HepG2 (cell line): ENCODE measurements around the gene BEND3. TPM values are rescaled to one million over a fixed set of nuclear protein-coding genes. Genes with fewer than 3 reads are reported as not detected.

Experiments
- CAMTA2 ChIP-seq: sonication (generic); formaldehyde crosslinking; IDR thresholded peaks from 2 replicates; pipeline ENCODE4 v1.4.0; 2020; ENCODE audit warnings: mild to moderate bottlenecking, missing genetic modification reagents, borderline replicate concordance
- CREB1 ChIP-seq, 2 experiments: fragments of 450-650 bp in 1 of 2; IDR thresholded peaks; 2 replicates each; pipeline ENCODE4 v1.6.1; 2016 to 2017; ENCODE audit warnings: control low read depth in 1 of 2, mild to moderate bottlenecking in 1 of 2, missing compliant biosample characterization in 1 of 2, missing genetic modification characterization in 1 of 2
- DNMT1 ChIP-seq: sonication (generic); formaldehyde crosslinking; IDR thresholded peaks from 2 replicates; pipeline ENCODE4 v1.5.1; 2020; ENCODE audit warnings: mild to moderate bottlenecking, missing genetic modification reagents
- DZIP1 ChIP-seq: sonication (generic); formaldehyde crosslinking; IDR thresholded peaks from 2 replicates; pipeline ENCODE4 v1.5.0; 2020; ENCODE audit warnings: mild to moderate bottlenecking, missing genetic modification reagents
- HES4 ChIP-seq: sonication (generic); formaldehyde crosslinking; IDR thresholded peaks from 2 replicates; pipeline ENCODE4 v1.9.0; 2021; ENCODE audit warnings: mild to moderate bottlenecking, missing genetic modification reagents, borderline replicate concordance
- HMG20B ChIP-seq: conservative IDR thresholded peaks from 2 replicates; pipeline ENCODE4 v1.6.1; 2016; ENCODE audit warnings: missing genetic modification reagents, missing compliant biosample characterization
- MBNL3 ChIP-seq: fragments of 250-450 bp; sonication (Bioruptor Pico); conservative IDR thresholded peaks from 2 replicates; pipeline ENCODE4 v1.8.0; 2022; ENCODE audit warnings: mild to moderate bottlenecking, inconsistent platforms
- MTF2 ChIP-seq: sonication (generic); formaldehyde crosslinking; IDR thresholded peaks from 2 replicates; pipeline ENCODE4 v1.5.0; 2020; ENCODE audit warnings: missing genetic modification reagents, borderline replicate concordance
- PHF8 ChIP-seq: sonication (generic); formaldehyde crosslinking; IDR thresholded peaks from 2 replicates; pipeline ENCODE4 v1.5.0; 2020; ENCODE audit warnings: missing genetic modification reagents
- RFX5 ChIP-seq: IDR thresholded peaks from 2 replicates; pipeline ENCODE4 v1.6.1; 2011; ENCODE audit warnings: low read depth, low read length, improper control_type of control experiment
- SAFB2 ChIP-seq: sonication (generic); formaldehyde crosslinking; IDR thresholded peaks from 2 replicates; pipeline ENCODE4 v1.5.1; 2020; ENCODE audit warnings: missing genetic modification reagents, low read depth, mild to moderate bottlenecking, borderline replicate concordance
- WIZ ChIP-seq: sonication (generic); formaldehyde crosslinking; IDR thresholded peaks from 2 replicates; pipeline ENCODE4 v1.5.1; 2020; ENCODE audit warnings: mild to moderate bottlenecking, missing genetic modification reagents
- XRCC5 ChIP-seq: fragments of 200-400 bp; formaldehyde crosslinking; optimal IDR thresholded peaks from 2 replicates; pipeline ENCODE3; 2017; ENCODE audit warnings: mild to moderate bottlenecking, low read length
- ZNF12 ChIP-seq: sonication (generic); formaldehyde crosslinking; IDR thresholded peaks from 2 replicates; pipeline ENCODE4 v1.5.0; 2020; ENCODE audit warnings: missing genetic modification reagents
- ZNF180 ChIP-seq: sonication (generic); formaldehyde crosslinking; IDR thresholded peaks from 2 replicates; pipeline ENCODE4 v1.4.0; 2020; ENCODE audit warnings: low read depth, missing genetic modification reagents, borderline replicate concordance
- ZNF224 ChIP-seq: sonication (generic); formaldehyde crosslinking; IDR thresholded peaks from 2 replicates; pipeline ENCODE4 v1.5.0; 2020; ENCODE audit warnings: mild to moderate bottlenecking, missing genetic modification reagents
- ZNF326 ChIP-seq: sonication (generic); formaldehyde crosslinking; IDR thresholded peaks from 2 replicates; pipeline ENCODE4 v1.4.0; 2020; ENCODE audit warnings: missing genetic modification reagents, borderline replicate concordance
- ZNF598 ChIP-seq: sonication (generic); formaldehyde crosslinking; IDR thresholded peaks from 2 replicates; pipeline ENCODE4 v1.5.1; 2020; ENCODE audit warnings: mild to moderate bottlenecking, missing genetic modification reagents, borderline replicate concordance
- ZNF615 ChIP-seq: sonication (generic); formaldehyde crosslinking; IDR thresholded peaks from 2 replicates; pipeline ENCODE4 v1.5.0; 2020; ENCODE audit warnings: mild to moderate bottlenecking, missing genetic modification reagents, borderline replicate concordance
- ZNF724P ChIP-seq: sonication (generic); formaldehyde crosslinking; IDR thresholded peaks from 2 replicates; pipeline ENCODE4 v1.8.0; 2022; ENCODE audit warnings: missing genetic modification reagents, borderline replicate concordance
- ZSCAN21 ChIP-seq: sonication (generic); formaldehyde crosslinking; IDR thresholded peaks from 2 replicates; pipeline ENCODE4 v1.8.0; 2022; ENCODE audit warnings: mild to moderate bottlenecking, missing genetic modification reagents, moderate library complexity, borderline replicate concordance
- polyA plus RNA-seq, 8 experiments: library from polyadenylated mRNA; depleted of rRNA in 3 of 8; stranded (reverse) in 7 of 8; unstranded in 1 of 8; fragments of >200 nt; fragmentation: Illumina TruSeq in 4 of 8; extraction: Trizol in 4 of 8; gene quantifications; 2 replicates each; pipeline versions ENCODE4 v1.2.1 to v1.2.3, GENCODE V29; 2011 to 2016; ENCODE audit warnings: low read depth in 4 of 8, missing spikeins in 1 of 8, mixed read lengths in 1 of 8; ENCODE audit not compliant: insufficient read depth in 1 of 8
- total RNA-seq, 5 experiments: library from RNA; depleted of rRNA; stranded (reverse); fragments of >200 nt; fragmentation: Illumina TruSeq; extraction: Trizol; gene quantifications; 2 replicates each; pipeline ENCODE4 v1.2.3, GENCODE V29; 2016; ENCODE audit warnings: low read depth in 1 of 5
- TF ChIP-seq, protein P1 (sequence below): IDR thresholded peaks from 2 replicates; pipeline ENCODE4 v1.6.1; 2018; ENCODE audit warnings: missing genetic modification reagents
- TF ChIP-seq, protein P2 (sequence below): sonication (generic); formaldehyde crosslinking; IDR thresholded peaks from 2 replicates; pipeline ENCODE4 v1.8.1; 2023; ENCODE audit warnings: mild to moderate bottlenecking, missing genetic modification reagents
- TF ChIP-seq, protein P3 (sequence below): sonication (generic); formaldehyde crosslinking; IDR thresholded peaks from 2 replicates; pipeline ENCODE4 v1.4.0; 2020; ENCODE audit warnings: missing genetic modification reagents

The BEND3 gene
- total and polyA plus RNA-seq, 2 of the 13 experiments (the other 11 are each of a cell fraction or from before 2014, with no cell fraction given) = 1.4 to 5.8 TPM

- TF ChIP-seq, protein P1, sequence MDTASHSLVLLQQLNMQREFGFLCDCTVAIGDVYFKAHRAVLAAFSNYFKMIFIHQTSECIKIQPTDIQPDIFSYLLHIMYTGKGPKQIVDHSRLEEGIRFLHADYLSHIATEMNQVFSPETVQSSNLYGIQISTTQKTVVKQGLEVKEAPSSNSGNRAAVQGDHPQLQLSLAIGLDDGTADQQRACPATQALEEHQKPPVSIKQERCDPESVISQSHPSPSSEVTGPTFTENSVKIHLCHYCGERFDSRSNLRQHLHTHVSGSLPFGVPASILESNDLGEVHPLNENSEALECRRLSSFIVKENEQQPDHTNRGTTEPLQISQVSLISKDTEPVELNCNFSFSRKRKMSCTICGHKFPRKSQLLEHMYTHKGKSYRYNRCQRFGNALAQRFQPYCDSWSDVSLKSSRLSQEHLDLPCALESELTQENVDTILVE (CRISPR knock-in tag) = no peak; the same call in 1 of the 2 replicates
- TF ChIP-seq, protein P2, sequence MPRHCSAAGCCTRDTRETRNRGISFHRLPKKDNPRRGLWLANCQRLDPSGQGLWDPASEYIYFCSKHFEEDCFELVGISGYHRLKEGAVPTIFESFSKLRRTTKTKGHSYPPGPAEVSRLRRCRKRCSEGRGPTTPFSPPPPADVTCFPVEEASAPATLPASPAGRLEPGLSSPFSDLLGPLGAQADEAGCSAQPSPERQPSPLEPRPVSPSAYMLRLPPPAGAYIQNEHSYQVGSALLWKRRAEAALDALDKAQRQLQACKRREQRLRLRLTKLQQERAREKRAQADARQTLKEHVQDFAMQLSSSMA (CRISPR knock-in tag) = no peak
- TF ChIP-seq RFX5 (no peak), CREB1 (IDR thresholded peaks at IDR 0.05) (no peak), CREB1 (CRISPR knock-in tag; IDR thresholded peaks at IDR 0.05) (no peak), ZNF326 (no peak), PHF8 (CRISPR knock-in tag) (peak; percentile 50), ZNF180 (CRISPR knock-in tag) (no peak), ZNF12 (0 out of 2 replicates have a peak, but pooled peaks have one; percentile 8), ZNF615 (CRISPR knock-in tag) (no peak), MBNL3 (CRISPR knock-in tag) (no peak), SAFB2 (no peak), DNMT1 (no peak), ZNF724P (CRISPR knock-in tag) (no peak), ZSCAN21 (CRISPR knock-in tag) (peak; percentile 46; the same call in 1 of the 2 replicates), MTF2 (CRISPR knock-in tag) (no peak), WIZ (CRISPR knock-in tag) (no peak), XRCC5 (peak; percentile 23), HES4 (no peak), DZIP1 (CRISPR knock-in tag) (no peak), CAMTA2 (CRISPR knock-in tag) (no peak), HMG20B (CRISPR knock-in tag) (no peak), ZNF598 (CRISPR knock-in tag) (no peak), ZNF224 (no peak)
- TF ChIP-seq, protein P3, sequence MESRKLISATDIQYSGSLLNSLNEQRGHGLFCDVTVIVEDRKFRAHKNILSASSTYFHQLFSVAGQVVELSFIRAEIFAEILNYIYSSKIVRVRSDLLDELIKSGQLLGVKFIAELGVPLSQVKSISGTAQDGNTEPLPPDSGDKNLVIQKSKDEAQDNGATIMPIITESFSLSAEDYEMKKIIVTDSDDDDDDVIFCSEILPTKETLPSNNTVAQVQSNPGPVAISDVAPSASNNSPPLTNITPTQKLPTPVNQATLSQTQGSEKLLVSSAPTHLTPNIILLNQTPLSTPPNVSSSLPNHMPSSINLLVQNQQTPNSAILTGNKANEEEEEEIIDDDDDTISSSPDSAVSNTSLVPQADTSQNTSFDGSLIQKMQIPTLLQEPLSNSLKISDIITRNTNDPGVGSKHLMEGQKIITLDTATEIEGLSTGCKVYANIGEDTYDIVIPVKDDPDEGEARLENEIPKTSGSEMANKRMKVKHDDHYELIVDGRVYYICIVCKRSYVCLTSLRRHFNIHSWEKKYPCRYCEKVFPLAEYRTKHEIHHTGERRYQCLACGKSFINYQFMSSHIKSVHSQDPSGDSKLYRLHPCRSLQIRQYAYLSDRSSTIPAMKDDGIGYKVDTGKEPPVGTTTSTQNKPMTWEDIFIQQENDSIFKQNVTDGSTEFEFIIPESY = no peak; the same call in 1 of the 2 replicates
These were observed 946 bp downstream of the BEND3 start (continued) for GRCh38 chr6:107114213-107114925.
